GM20000 (cell line): ENCODE results near the gene SMDT1.
A peak's percentile ranks its signal among the peaks of the same experiment; 100 is the strongest.
"Not testable (repeated sequence)": the region's sequence is repeated elsewhere in the genome, so short reads cannot be mapped to it uniquely, and the experiment has no call there.

Source experiments
- DNase-seq: peaks from one replicate; pipeline ENCODE4 v3.0.0; 2012; ENCODE audit warnings: low spot score
- TF ChIP-seq, protein P1 (sequence below): IDR thresholded peaks from 2 replicates; pipeline ENCODE4 v1.5.1; 2012; ENCODE audit warnings: mild to moderate bottlenecking, control low read depth; ENCODE audit errors: extremely low read depth, missing control alignments

SMDT1 gene

GRCh38 chr22:42127606-42128005, 48.1 kb downstream of the SMDT1 start:
- TF ChIP-seq, protein P1, sequence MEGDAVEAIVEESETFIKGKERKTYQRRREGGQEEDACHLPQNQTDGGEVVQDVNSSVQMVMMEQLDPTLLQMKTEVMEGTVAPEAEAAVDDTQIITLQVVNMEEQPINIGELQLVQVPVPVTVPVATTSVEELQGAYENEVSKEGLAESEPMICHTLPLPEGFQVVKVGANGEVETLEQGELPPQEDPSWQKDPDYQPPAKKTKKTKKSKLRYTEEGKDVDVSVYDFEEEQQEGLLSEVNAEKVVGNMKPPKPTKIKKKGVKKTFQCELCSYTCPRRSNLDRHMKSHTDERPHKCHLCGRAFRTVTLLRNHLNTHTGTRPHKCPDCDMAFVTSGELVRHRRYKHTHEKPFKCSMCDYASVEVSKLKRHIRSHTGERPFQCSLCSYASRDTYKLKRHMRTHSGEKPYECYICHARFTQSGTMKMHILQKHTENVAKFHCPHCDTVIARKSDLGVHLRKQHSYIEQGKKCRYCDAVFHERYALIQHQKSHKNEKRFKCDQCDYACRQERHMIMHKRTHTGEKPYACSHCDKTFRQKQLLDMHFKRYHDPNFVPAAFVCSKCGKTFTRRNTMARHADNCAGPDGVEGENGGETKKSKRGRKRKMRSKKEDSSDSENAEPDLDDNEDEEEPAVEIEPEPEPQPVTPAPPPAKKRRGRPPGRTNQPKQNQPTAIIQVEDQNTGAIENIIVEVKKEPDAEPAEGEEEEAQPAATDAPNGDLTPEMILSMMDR = no peak
- DNase-seq = no peak

DNA sequence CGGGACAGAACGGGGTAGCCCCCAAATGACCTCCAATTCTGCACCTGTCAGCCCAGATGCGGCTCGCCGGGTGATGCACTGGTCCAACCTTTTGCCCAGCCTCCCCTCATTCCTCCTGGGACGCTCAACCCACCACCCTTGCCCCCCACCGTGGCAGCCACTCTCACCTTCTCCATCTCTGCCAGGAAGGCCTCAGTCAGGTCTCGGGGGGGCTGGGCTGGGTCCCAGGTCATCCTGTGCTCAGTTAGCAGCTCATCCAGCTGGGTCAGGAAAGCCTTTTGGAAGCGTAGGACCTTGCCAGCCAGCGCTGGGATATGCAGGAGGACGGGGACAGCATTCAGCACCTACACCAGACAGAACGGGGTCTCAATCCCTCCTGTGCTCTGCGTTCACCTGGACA, 48.5 kb downstream of the SMDT1 start:
- DNase-seq = not testable (repeated sequence)

DNA sequence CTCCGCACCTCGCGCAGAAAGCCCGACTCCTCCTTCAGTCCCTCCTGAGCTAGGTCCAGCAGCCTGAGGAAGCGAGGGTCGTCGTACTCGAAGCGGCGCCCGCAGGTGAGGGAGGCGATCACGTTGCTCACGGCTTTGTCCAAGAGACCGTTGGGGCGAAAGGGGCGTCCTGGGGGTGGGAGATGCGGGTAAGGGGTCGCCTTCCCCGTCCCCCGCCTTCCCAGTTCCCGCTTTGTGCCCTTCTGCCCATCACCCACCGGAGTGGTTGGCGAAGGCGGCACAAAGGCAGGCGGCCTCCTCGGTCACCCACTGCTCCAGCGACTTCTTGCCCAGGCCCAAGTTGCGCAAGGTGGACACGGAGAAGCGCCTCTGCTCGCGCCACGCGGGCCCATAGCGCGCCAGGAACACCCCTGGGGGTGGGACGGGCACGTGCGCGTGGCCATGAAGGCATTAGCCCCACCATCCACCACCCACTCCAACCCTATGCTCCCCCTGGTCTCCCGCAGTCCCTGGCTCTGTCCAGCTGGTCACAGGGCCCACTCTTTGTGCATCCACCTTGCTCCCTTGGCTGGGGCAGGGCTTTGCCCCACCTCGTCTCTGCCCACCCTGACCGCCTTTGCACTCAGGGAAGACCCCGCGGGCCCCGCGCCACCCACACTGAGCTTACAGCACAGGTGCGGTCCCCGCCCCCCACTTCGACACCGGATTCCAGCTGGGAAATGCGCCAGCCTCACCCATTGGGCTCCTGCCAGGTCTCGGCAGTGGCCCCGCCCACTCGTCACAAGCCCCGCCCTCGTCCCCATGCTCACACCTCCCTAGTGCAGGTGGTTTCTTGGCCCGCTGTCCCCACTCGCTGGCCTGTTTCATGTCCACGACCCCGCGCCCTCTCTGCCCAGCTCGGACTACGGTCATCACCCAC, 49.5 kb downstream of the SMDT1 start:
- peak; percentile 46 for DNase-seq

GRCh38 chr22:42130182-42130581, 50.7 kb downstream of the SMDT1 start:
- not testable (repeated sequence) for DNase-seq

- not testable (repeated sequence) for DNase-seq
Observed at GRCh38 chr22:42130639-42131431, 51.3 kb downstream of the SMDT1 start, which contains the start of gene CYP2D6. TSS of gene CYP2D6 (minus strand) at chr22:42130810. CDS start at chr22:42130791, 19 bp downstream.

DNA sequence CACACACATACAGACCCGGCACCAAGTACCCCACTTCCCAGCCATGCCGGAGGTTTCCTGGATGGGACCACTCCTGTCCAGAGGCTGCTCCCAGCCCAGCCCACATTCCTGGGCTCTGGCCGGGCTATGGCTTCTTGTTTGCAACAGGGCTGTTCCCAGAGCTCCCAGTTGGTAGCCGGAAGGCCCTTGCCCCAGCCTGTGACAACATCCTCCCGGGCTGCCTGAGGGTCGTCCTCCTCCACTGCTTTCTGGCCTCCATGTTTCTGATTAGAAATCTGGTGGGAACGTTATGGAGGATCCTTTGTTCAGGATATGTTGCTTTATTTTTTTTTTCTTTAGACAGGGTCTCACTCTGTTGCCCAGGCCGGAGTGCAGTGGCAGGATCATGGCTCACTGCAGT, 52.1 kb downstream of the SMDT1 start:
- TF ChIP-seq, protein P1 = no peak
- no peak for DNase-seq

- DNase-seq = no peak
- TF ChIP-seq, protein P1 = no peak
Observed at GRCh38 chr22:42132457-42132856, 53.0 kb downstream of the SMDT1 start.
